ENCODE measurements around the gene HS1BP3.

GRCh38 chr2:20575935-20576597, 74.8 kb downstream of the HS1BP3 start:
- no peak for TF ChIP-seq CTCF (conservative IDR thresholded peaks at IDR 0.05)
- no peak for TF ChIP-seq EZH2 (IDR thresholded peaks at IDR 0.05; ENCODE audit: low read depth)

All from PC-9 (cell line).